Lower leg skin (tissue), 4 donors: ENCODE results near the gene CPSF7. TPM values are rescaled to one million over a fixed set of nuclear protein-coding genes. Genes with fewer than 3 reads are reported as not detected.

Experiments used
- DNase-seq, 2 donors: peaks; one replicate each; pipeline ENCODE4 v3.0.0-alpha.2; 2019; ENCODE audit warnings: low spot score in 2 of 2
- H3K4me3 ChIP-seq: fragments of 200-600 bp; sonication (generic); 2 replicates; pipeline ENCODE4 v1.5.1; 2017; ENCODE audit warnings: mild to moderate bottlenecking, low read depth; ENCODE audit not compliant: poor library complexity, severe bottlenecking
- POLR2A ChIP-seq, 2 donors: fragments of 450-650 bp; IDR thresholded peaks; one replicate each; pipeline ENCODE4 v1.6.1; 2016 to 2017; ENCODE audit warnings: antibody characterized with exemption in 2 of 2, mild to moderate bottlenecking in 1 of 2, moderate library complexity in 1 of 2
- WGBS, 2 donors: methylation state at CpG; one replicate each; pipeline ENCODE4 v1.1.5; 2018; 5-methylcytosine and 5-hydroxymethylcytosine counted together
- intact Hi-C: fragments of 100-400 bp; cut with DNase I; formaldehyde crosslinking; loops from one replicate; pipeline ENCODE4 v1.15.0; 2023; ENCODE audit warnings: low total_unique reads
- total RNA-seq, 4 donors: library from RNA; depleted of rRNA; stranded (reverse); fragments of >200 nt; gene quantifications; one replicate each; pipeline ENCODE4 v1.1.0, GENCODE V29; 2016
- TF ChIP-seq, protein P1 (sequence below), 3 donors: fragments of 450-650 bp; IDR thresholded peaks; one replicate each; pipeline ENCODE4 v1.5.1; 2016; ENCODE audit warnings: antibody characterized with exemption in 3 of 3, mild to moderate bottlenecking in 3 of 3, moderate library complexity in 2 of 3

CPSF7 gene
- total RNA-seq, 4 donors from 2014 or later = 47.1 to 58.2 (median 48.9) TPM

DNA sequence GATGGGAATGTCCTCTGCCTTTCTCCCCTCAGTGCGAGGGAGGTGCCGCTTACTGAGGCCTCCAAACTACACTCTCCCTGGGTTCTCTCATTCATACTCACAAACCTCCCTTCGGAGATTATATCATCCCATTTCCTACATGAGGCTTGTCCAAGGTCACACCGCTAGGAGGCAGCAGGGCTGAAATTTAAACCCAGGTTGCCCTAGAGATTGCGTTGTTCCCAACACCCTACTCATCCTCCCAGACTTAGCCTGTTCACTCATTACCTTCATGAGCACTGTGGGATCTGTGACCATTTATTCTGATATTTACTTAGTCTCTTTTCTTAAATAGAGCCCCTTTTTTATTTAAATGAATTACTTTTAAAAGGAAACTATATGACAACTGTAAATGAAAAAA, 31.2 kb upstream of the CPSF7 start:
- H3K4me3 ChIP-seq = no peak overlapping the region
- no peak for DNase-seq
- TF ChIP-seq POLR2A (IDR thresholded peaks at IDR 0.05) = no peak
- TF ChIP-seq, protein P1, sequence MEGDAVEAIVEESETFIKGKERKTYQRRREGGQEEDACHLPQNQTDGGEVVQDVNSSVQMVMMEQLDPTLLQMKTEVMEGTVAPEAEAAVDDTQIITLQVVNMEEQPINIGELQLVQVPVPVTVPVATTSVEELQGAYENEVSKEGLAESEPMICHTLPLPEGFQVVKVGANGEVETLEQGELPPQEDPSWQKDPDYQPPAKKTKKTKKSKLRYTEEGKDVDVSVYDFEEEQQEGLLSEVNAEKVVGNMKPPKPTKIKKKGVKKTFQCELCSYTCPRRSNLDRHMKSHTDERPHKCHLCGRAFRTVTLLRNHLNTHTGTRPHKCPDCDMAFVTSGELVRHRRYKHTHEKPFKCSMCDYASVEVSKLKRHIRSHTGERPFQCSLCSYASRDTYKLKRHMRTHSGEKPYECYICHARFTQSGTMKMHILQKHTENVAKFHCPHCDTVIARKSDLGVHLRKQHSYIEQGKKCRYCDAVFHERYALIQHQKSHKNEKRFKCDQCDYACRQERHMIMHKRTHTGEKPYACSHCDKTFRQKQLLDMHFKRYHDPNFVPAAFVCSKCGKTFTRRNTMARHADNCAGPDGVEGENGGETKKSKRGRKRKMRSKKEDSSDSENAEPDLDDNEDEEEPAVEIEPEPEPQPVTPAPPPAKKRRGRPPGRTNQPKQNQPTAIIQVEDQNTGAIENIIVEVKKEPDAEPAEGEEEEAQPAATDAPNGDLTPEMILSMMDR (IDR thresholded peaks at IDR 0.05) = no peak
- WGBS, 2 donors = 83 to 89% methylated on average over 5 of the region's 5 CpGs
- intact Hi-C loops = no loop called here

DNA sequence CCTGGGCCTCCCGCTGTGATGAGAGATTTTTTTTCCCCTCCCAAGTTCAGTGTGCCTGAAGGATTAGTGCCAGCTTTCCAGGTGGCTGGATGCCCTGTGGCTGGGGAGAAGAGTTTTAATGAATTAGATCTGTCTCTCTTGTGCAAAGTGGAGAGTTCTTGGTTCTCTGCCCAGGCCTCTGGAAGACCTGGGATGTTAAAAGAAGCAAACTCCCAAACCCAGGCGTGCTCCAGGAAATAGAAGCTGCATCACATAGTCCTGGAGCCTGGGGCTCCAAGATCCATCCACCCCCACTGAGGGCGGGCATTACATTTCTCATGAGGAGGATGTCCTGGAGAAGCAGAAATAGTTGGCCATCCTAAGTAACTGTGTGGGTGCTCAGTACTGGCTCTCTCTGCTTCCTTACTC, 30.7 kb upstream of the CPSF7 start:
- intact Hi-C loops = no loop called here
- DNase-seq = no peak
- H3K4me3 ChIP-seq = no peak overlapping the region
- no peak for TF ChIP-seq POLR2A (IDR thresholded peaks at IDR 0.05)
- TF ChIP-seq, protein P1 (IDR thresholded peaks at IDR 0.05) = no peak
- 34 to 41% methylated on average over 3 of the region's 3 CpGs for WGBS, 2 donors

DNA sequence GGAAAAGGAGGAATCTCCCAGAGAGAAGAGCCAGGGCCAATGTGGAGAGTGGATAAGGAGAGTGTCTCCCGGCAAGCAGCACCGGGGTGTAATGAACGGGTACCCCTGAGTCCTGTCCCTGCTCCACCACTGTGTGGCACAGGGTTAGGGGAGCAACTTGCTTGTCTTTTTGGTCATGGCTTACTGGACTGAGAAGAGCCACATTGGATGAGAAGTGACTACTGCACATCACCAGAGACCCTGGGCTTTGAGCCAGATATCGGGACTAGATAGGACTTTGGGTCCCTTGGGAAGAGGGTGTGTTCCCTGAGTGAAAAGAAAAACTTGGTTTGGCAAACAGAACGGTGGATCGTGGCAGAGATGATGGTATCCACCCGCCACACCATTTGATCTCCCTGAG, 24.7 kb upstream of the CPSF7 start:
- DNase-seq = no peak
- intact Hi-C loops = no loop called here
- H3K4me3 ChIP-seq = no peak overlapping the region
- TF ChIP-seq POLR2A (IDR thresholded peaks at IDR 0.05) = no peak
- TF ChIP-seq, protein P1 (IDR thresholded peaks at IDR 0.05) = no peak
- 73 to 82% methylated on average over 7 of the region's 7 CpGs for WGBS, 2 donors

DNA sequence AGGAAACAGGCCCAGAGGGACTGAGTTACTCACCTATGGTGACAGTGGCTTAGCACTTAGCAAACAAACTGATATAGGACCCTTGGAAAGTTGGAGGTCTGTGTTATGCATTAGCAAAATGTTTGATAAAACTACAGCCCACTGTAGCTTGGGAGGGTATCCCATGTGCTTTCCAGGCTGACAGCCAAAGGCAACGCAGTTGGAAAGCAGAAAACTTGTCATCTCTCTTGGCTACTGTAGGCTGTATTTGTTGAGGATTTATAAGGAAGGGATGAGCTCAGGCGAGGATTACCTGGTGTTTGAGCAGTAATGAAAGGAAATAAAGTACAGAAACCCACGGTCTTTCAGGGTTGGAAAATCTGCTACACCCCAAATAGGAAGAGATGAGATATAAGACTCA, 23.9 kb upstream of the CPSF7 start:
- TF ChIP-seq POLR2A (IDR thresholded peaks at IDR 0.05) = no peak
- TF ChIP-seq, protein P1 (IDR thresholded peaks at IDR 0.05) = no peak
- H3K4me3 ChIP-seq = no peak overlapping the region
- no peak for DNase-seq
- intact Hi-C loops = no loop called here
- WGBS, 2 donors = 51 to 65% methylated on average over 3 of the region's 3 CpGs

DNA sequence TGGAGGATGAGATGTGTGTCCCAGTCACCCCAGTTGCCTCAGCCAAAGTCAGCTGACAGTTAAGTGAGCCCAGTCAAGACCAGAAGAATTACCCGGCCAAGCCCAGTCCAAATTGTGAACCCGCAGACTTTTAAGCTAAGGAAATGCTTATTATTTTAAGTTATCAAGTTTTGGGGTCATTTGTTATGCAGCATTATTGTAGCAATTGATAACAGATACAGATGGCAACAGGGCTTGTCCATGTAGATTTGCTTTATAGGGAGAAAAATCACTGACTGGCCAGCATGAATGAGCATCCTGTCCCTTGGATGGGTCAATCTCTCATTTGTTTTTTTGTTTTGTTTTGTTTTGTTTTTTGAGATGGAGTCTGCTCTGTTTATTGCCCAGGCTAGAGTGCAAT, 23.1 kb upstream of the CPSF7 start:
- no peak for TF ChIP-seq POLR2A (IDR thresholded peaks at IDR 0.05)
- TF ChIP-seq, protein P1 (IDR thresholded peaks at IDR 0.05) = no peak
- DNase-seq = no peak
- intact Hi-C loops = no loop called here
- no peak overlapping the region for H3K4me3 ChIP-seq
- WGBS, 2 donors = 95 to 97% methylated on average over 2 of the region's 2 CpGs

DNA sequence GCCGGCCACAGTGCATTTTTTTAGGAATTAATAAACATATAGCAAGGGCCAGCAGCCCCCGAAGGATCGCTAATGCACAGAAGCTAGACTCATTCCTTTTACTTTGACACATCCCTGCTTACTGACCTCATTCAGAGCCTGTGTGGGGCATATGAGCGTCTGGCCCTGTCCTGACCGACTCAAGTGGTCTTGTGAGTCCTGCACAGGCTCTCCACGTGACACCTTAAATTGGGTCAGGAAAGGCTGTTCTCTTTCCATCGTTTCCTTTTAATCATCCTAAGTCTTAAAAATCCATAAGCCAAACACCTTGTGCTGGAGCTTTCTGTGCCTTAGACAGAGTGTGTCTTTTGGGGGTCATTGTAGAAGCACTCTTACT, 18.8 kb upstream of the CPSF7 start:
- 85 to 86% methylated on average over 7 of the region's 7 CpGs for WGBS, 2 donors
- no peak for DNase-seq
- intact Hi-C loops = loop anchor here (10.0 kb wide), 2 partner anchors 66 to 186 kb away; no protein-coding TSS in a partner anchor
- no peak for TF ChIP-seq POLR2A (IDR thresholded peaks at IDR 0.05)
- TF ChIP-seq, protein P1 (IDR thresholded peaks at IDR 0.05) = no peak
- no peak overlapping the region for H3K4me3 ChIP-seq
